HEK293 (cell line): Measurements from ENCODE around the gene OTC.

Experiments used
- ELK4 ChIP-seq: IDR thresholded peaks from 2 replicates; pipeline ENCODE4 v1.6.1; 2011; ENCODE audit warnings: mild to moderate bottlenecking, low read depth, low read length, borderline replicate concordance
- FEZF1 ChIP-seq: fragments of 450-650 bp; formaldehyde crosslinking; IDR thresholded peaks from 2 replicates; pipeline ENCODE4 v1.5.1; 2016; ENCODE audit warnings: missing biosample characterization, missing genetic modification characterization
- GLIS1 ChIP-seq: fragments of 450-650 bp; formaldehyde crosslinking; IDR thresholded peaks from 2 replicates; pipeline ENCODE4 v1.5.1; 2016; ENCODE audit warnings: missing biosample characterization, missing genetic modification characterization
- HOXC10 ChIP-seq: sonication (generic); formaldehyde crosslinking; IDR thresholded peaks from 2 replicates; pipeline ENCODE4 v1.8.1; 2023; ENCODE audit warnings: mild to moderate bottlenecking, missing genetic modification reagents
- IKZF3 ChIP-seq: fragments of 450-650 bp; IDR thresholded peaks from 2 replicates; pipeline ENCODE4 v1.5.0; 2018; ENCODE audit warnings: missing biosample characterization, mild to moderate bottlenecking, missing genetic modification characterization, moderate library complexity
- KLF16 ChIP-seq: fragments of 450-650 bp; formaldehyde crosslinking; IDR thresholded peaks from 2 replicates; pipeline ENCODE4 v1.5.1; 2017; ENCODE audit warnings: missing biosample characterization, missing genetic modification characterization
- MYNN ChIP-seq: fragments of 450-650 bp; formaldehyde crosslinking; IDR thresholded peaks from 2 replicates; pipeline ENCODE4 v1.5.1; 2016; ENCODE audit warnings: missing biosample characterization, missing genetic modification characterization, borderline replicate concordance
- MZF1 ChIP-seq: fragments of 450-650 bp; formaldehyde crosslinking; IDR thresholded peaks from 2 replicates; pipeline ENCODE4 v1.5.1; 2017; ENCODE audit warnings: missing biosample characterization, missing genetic modification characterization, borderline replicate concordance
- PATZ1 ChIP-seq: fragments of 450-650 bp; formaldehyde crosslinking; IDR thresholded peaks from 2 replicates; pipeline ENCODE4 v1.5.1; 2016; ENCODE audit warnings: missing biosample characterization, missing genetic modification characterization
- PBX3 ChIP-seq: sonication (generic); formaldehyde crosslinking; IDR thresholded peaks from 2 replicates; pipeline ENCODE4 v1.8.1; 2022; ENCODE audit warnings: mild to moderate bottlenecking, moderate library complexity, missing genetic modification reagents
- PRDM10 ChIP-seq: fragments of 450-650 bp; formaldehyde crosslinking; IDR thresholded peaks from 2 replicates; pipeline ENCODE4 v1.5.1; 2016; ENCODE audit warnings: missing biosample characterization, missing genetic modification characterization
- SCRT2 ChIP-seq: fragments of 450-650 bp; formaldehyde crosslinking; IDR thresholded peaks from 2 replicates; pipeline ENCODE4 v1.5.1; 2016; ENCODE audit warnings: missing biosample characterization, missing genetic modification characterization
- SP7 ChIP-seq: fragments of 450-650 bp; formaldehyde crosslinking; IDR thresholded peaks from 2 replicates; pipeline ENCODE4 v1.5.1; 2016; ENCODE audit warnings: missing biosample characterization, missing genetic modification characterization
- WT1 ChIP-seq: fragments of 450-650 bp; formaldehyde crosslinking; IDR thresholded peaks from 2 replicates; pipeline ENCODE4 v1.5.1; 2016; ENCODE audit warnings: missing biosample characterization, missing genetic modification characterization
- ZBTB17 ChIP-seq: fragments of 450-650 bp; formaldehyde crosslinking; IDR thresholded peaks from 2 replicates; pipeline ENCODE4 v1.5.1; 2016; ENCODE audit warnings: missing biosample characterization, missing genetic modification characterization
- ZBTB20 ChIP-seq: fragments of 450-650 bp; formaldehyde crosslinking; IDR thresholded peaks from 2 replicates; pipeline ENCODE4 v1.5.1; 2016; ENCODE audit warnings: missing biosample characterization, missing genetic modification characterization
- ZBTB21 ChIP-seq: fragments of 450-650 bp; formaldehyde crosslinking; IDR thresholded peaks from 2 replicates; pipeline ENCODE4 v1.5.1; 2017; ENCODE audit warnings: missing biosample characterization, missing genetic modification characterization
- ZBTB48 ChIP-seq: fragments of 450-650 bp; formaldehyde crosslinking; IDR thresholded peaks from 2 replicates; pipeline ENCODE4 v1.5.1; 2016; ENCODE audit warnings: missing biosample characterization, missing genetic modification characterization
- ZFHX2 ChIP-seq: fragments of 450-650 bp; formaldehyde crosslinking; conservative IDR thresholded peaks from 2 replicates; pipeline ENCODE4 v1.5.1; 2016; ENCODE audit warnings: missing biosample characterization, missing genetic modification characterization
- ZIC2 ChIP-seq: fragments of 450-650 bp; formaldehyde crosslinking; IDR thresholded peaks from 2 replicates; pipeline ENCODE4 v1.5.1; 2016; ENCODE audit warnings: missing biosample characterization, missing genetic modification characterization
- ZNF133 ChIP-seq: fragments of 450-650 bp; formaldehyde crosslinking; IDR thresholded peaks from 2 replicates; pipeline ENCODE4 v1.5.1; 2016; ENCODE audit warnings: missing biosample characterization, missing genetic modification characterization
- ZNF157 ChIP-seq: fragments of 450-650 bp; formaldehyde crosslinking; IDR thresholded peaks from 2 replicates; pipeline ENCODE4 v1.5.1; 2016; ENCODE audit warnings: missing biosample characterization, missing genetic modification characterization
- ZNF16 ChIP-seq: fragments of 450-650 bp; formaldehyde crosslinking; IDR thresholded peaks from 2 replicates; pipeline ENCODE4 v1.5.1; 2016; ENCODE audit warnings: low read depth, missing biosample characterization, missing genetic modification characterization
- ZNF223 ChIP-seq: fragments of 450-650 bp; formaldehyde crosslinking; IDR thresholded peaks from 2 replicates; pipeline ENCODE4 v1.5.1; 2016; ENCODE audit warnings: missing biosample characterization, missing genetic modification characterization
- ZNF324 ChIP-seq: fragments of 450-650 bp; formaldehyde crosslinking; IDR thresholded peaks from 2 replicates; pipeline ENCODE4 v1.5.1; 2016; ENCODE audit warnings: missing biosample characterization, missing genetic modification characterization
- ZNF335 ChIP-seq: fragments of 450-650 bp; formaldehyde crosslinking; conservative IDR thresholded peaks from 2 replicates; pipeline ENCODE4 v1.5.1; 2016; ENCODE audit warnings: missing biosample characterization, missing genetic modification characterization
- ZNF394 ChIP-seq: fragments of 450-650 bp; formaldehyde crosslinking; IDR thresholded peaks from 2 replicates; pipeline ENCODE4 v1.5.1; 2016; ENCODE audit warnings: missing biosample characterization, missing genetic modification characterization, mild to moderate bottlenecking, moderate library complexity, borderline replicate concordance
- ZNF404 ChIP-seq: fragments of 450-650 bp; formaldehyde crosslinking; IDR thresholded peaks from 2 replicates; pipeline ENCODE4 v1.5.1; 2017; ENCODE audit warnings: missing biosample characterization, missing genetic modification characterization
- ZNF416 ChIP-seq: fragments of 450-650 bp; formaldehyde crosslinking; IDR thresholded peaks from 2 replicates; pipeline ENCODE4 v1.5.1; 2016; ENCODE audit warnings: missing biosample characterization, missing genetic modification characterization
- ZNF426 ChIP-seq: fragments of 450-650 bp; formaldehyde crosslinking; IDR thresholded peaks from 2 replicates; pipeline ENCODE4 v1.5.1; 2017; ENCODE audit warnings: missing biosample characterization, missing genetic modification characterization, mild to moderate bottlenecking, inconsistent platforms, moderate library complexity
- ZNF521 ChIP-seq: fragments of 450-650 bp; formaldehyde crosslinking; IDR thresholded peaks from 2 replicates; pipeline ENCODE4 v1.5.1; 2017; ENCODE audit warnings: missing biosample characterization, mild to moderate bottlenecking, missing genetic modification characterization
- ZNF660 ChIP-seq: fragments of 450-650 bp; IDR thresholded peaks from 2 replicates; pipeline ENCODE4 v1.5.1; 2018; ENCODE audit warnings: missing biosample characterization, mild to moderate bottlenecking, missing genetic modification characterization
- ZNF747 ChIP-seq: fragments of 450-650 bp; formaldehyde crosslinking; IDR thresholded peaks from 2 replicates; pipeline ENCODE4 v1.5.1; 2016; ENCODE audit warnings: missing biosample characterization, missing genetic modification characterization

Gene OTC

GRCh38 chrX:38327007-38327774 is 25.2 kb upstream of the OTC start, which contains the start of gene RPGR (continued):
- TF ChIP-seq ZNF416 (tag by site-specific recombination) (no peak), ELK4 (peak; percentile 67; the same call in 1 of the 2 replicates), ZNF133 (tag by site-specific recombination) (no peak), ZNF521 (no peak), ZBTB17 (peak; percentile 81), PATZ1 (tag by site-specific recombination) (peak; percentile 86), MZF1 (tag by site-specific recombination) (no peak), PRDM10 (tag by site-specific recombination) (peak; percentile 90), ZNF426 (tag by site-specific recombination) (no peak), ZIC2 (tag by site-specific recombination) (peak; percentile 56), ZNF335 (tag by site-specific recombination) (peak; percentile 99), FEZF1 (no peak), ZNF223 (no peak), SCRT2 (tag by site-specific recombination) (no peak), ZBTB48 (tag by site-specific recombination) (peak; percentile 83), ZNF394 (tag by site-specific recombination) (peak; percentile 68; the same call in 1 of the 2 replicates), ZNF747 (tag by site-specific recombination) (no peak), ZBTB21 (tag by site-specific recombination) (peak; percentile 81; the same call in 1 of the 2 replicates), ZNF660 (tag by site-specific recombination) (peak; percentile 57; the same call in 1 of the 2 replicates), SP7 (peak; percentile 58), PBX3 (CRISPR knock-in tag) (peak; percentile 82), GLIS1 (tag by site-specific recombination) (peak; percentile 55; the same call in 1 of the 2 replicates), IKZF3 (tag by site-specific recombination) (peak; percentile 19; the same call in 1 of the 2 replicates), ZBTB20 (tag by site-specific recombination) (peak; percentile 80), ZNF324 (tag by site-specific recombination) (no peak), HOXC10 (CRISPR knock-in tag) (no peak), WT1 (tag by site-specific recombination) (no peak), MYNN (tag by site-specific recombination) (no peak), ZNF16 (tag by site-specific recombination) (no peak), ZFHX2 (tag by site-specific recombination) (peak; percentile 42), KLF16 (tag by site-specific recombination) (peak; percentile 76; the same call in 1 of the 2 replicates), ZNF157 (tag by site-specific recombination) (no peak), ZNF404 (no peak)
